ENCODE data around the gene FAF1. TPM values are rescaled to one million over a fixed set of nuclear protein-coding genes. Genes with fewer than 3 reads are reported as not detected.

Gene FAF1
- total and polyA plus RNA-seq, 9 of the 15 experiments (the other 6 are each of a cell fraction or from before 2014, with no cell fraction given) = 48.7 to 225 (median 118) TPM

DNA sequence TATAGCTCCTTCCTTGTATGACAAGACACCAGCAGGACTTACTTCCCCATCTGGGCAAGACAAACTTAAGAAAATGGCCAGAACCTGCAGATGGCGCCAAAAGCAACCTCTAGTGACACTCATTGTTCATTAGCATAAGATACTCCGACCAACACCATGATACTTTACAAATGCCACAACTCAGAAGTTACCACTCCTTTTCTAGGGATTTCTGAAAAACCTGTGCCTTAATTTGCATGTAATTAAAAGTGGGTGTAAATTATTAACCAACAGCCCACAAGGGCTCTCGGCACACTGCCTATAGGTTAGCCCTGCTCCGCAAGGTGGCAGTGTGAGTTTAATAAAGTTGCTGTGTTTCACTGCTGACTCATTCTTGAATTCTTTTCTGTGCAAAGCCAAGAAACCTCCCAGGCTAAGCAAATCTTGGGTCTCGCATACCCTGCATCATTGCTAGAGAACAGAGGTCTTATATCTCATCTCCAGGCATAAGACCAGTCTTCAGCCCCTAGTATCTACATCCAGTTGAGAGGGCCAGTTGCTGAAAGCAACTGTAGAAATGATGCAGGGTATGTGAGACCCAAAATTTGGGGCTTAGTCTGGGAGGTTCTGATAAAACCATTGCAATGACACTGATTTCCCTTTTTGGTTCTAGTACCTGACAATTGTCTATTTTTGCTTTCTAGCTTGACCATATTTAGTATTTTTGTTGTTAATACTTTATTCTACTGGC, 86.4 kb downstream of the FAF1 start (continued):
- TF ChIP-seq, protein P1, sequence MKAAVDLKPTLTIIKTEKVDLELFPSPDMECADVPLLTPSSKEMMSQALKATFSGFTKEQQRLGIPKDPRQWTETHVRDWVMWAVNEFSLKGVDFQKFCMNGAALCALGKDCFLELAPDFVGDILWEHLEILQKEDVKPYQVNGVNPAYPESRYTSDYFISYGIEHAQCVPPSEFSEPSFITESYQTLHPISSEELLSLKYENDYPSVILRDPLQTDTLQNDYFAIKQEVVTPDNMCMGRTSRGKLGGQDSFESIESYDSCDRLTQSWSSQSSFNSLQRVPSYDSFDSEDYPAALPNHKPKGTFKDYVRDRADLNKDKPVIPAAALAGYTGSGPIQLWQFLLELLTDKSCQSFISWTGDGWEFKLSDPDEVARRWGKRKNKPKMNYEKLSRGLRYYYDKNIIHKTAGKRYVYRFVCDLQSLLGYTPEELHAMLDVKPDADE (conservative IDR thresholded peaks at IDR 0.05; ENCODE audit: control insufficient read depth, low read depth, low read length) = no peak
- TF ChIP-seq BHLHE40 (IDR thresholded peaks at IDR 0.05; ENCODE audit: low read length) = peak; percentile 2; the same call in 1 of the 2 replicates
- TF ChIP-seq, protein P2, sequence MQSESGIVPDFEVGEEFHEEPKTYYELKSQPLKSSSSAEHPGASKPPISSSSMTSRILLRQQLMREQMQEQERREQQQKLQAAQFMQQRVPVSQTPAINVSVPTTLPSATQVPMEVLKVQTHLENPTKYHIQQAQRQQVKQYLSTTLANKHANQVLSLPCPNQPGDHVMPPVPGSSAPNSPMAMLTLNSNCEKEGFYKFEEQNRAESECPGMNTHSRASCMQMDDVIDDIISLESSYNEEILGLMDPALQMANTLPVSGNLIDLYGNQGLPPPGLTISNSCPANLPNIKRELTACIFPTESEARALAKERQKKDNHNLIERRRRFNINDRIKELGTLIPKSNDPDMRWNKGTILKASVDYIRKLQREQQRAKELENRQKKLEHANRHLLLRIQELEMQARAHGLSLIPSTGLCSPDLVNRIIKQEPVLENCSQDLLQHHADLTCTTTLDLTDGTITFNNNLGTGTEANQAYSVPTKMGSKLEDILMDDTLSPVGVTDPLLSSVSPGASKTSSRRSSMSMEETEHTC (IDR thresholded peaks at IDR 0.05) = no peak
- TF ChIP-seq ESRRA (IDR thresholded peaks at IDR 0.05; ENCODE audit: borderline replicate concordance, low read depth) = 0 out of 2 replicates have a peak, but pooled peaks have one; percentile 39
- TF ChIP-seq ZNF695 (CRISPR knock-in tag; IDR thresholded peaks at IDR 0.05) = no peak
- TF ChIP-seq, protein P3, sequence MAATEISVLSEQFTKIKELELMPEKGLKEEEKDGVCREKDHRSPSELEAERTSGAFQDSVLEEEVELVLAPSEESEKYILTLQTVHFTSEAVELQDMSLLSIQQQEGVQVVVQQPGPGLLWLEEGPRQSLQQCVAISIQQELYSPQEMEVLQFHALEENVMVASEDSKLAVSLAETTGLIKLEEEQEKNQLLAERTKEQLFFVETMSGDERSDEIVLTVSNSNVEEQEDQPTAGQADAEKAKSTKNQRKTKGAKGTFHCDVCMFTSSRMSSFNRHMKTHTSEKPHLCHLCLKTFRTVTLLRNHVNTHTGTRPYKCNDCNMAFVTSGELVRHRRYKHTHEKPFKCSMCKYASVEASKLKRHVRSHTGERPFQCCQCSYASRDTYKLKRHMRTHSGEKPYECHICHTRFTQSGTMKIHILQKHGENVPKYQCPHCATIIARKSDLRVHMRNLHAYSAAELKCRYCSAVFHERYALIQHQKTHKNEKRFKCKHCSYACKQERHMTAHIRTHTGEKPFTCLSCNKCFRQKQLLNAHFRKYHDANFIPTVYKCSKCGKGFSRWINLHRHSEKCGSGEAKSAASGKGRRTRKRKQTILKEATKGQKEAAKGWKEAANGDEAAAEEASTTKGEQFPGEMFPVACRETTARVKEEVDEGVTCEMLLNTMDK (IDR thresholded peaks at IDR 0.05; ENCODE audit: borderline replicate concordance, insufficient read depth, low read depth, low read length, poor library complexity, severe bottlenecking) = peak; percentile 84
- TF ChIP-seq, protein P4, sequence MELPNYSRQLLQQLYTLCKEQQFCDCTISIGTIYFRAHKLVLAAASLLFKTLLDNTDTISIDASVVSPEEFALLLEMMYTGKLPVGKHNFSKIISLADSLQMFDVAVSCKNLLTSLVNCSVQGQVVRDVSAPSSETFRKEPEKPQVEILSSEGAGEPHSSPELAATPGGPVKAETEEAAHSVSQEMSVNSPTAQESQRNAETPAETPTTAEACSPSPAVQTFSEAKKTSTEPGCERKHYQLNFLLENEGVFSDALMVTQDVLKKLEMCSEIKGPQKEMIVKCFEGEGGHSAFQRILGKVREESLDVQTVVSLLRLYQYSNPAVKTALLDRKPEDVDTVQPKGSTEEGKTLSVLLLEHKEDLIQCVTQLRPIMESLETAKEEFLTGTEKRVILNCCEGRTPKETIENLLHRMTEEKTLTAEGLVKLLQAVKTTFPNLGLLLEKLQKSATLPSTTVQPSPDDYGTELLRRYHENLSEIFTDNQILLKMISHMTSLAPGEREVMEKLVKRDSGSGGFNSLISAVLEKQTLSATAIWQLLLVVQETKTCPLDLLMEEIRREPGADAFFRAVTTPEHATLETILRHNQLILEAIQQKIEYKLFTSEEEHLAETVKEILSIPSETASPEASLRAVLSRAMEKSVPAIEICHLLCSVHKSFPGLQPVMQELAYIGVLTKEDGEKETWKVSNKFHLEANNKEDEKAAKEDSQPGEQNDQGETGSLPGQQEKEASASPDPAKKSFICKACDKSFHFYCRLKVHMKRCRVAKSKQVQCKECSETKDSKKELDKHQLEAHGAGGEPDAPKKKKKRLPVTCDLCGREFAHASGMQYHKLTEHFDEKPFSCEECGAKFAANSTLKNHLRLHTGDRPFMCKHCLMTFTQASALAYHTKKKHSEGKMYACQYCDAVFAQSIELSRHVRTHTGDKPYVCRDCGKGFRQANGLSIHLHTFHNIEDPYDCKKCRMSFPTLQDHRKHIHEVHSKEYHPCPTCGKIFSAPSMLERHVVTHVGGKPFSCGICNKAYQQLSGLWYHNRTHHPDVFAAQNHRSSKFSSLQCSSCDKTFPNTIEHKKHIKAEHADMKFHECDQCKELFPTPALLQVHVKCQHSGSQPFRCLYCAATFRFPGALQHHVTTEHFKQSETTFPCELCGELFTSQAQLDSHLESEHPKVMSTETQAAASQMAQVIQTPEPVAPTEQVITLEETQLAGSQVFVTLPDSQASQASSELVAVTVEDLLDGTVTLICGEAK (IDR thresholded peaks at IDR 0.05) = peak; percentile 95
- TF ChIP-seq, protein P4 (CRISPR knock-in tag; IDR thresholded peaks at IDR 0.05) = peak; percentile 98
- TF ChIP-seq, protein P5, sequence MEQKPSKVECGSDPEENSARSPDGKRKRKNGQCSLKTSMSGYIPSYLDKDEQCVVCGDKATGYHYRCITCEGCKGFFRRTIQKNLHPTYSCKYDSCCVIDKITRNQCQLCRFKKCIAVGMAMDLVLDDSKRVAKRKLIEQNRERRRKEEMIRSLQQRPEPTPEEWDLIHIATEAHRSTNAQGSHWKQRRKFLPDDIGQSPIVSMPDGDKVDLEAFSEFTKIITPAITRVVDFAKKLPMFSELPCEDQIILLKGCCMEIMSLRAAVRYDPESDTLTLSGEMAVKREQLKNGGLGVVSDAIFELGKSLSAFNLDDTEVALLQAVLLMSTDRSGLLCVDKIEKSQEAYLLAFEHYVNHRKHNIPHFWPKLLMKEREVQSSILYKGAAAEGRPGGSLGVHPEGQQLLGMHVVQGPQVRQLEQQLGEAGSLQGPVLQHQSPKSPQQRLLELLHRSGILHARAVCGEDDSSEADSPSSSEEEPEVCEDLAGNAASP (IDR thresholded peaks at IDR 0.05) = no peak
- TF ChIP-seq SAP30 (IDR thresholded peaks at IDR 0.05; ENCODE audit: borderline replicate concordance, insufficient read depth, low read depth, low read length, poor library complexity, severe bottlenecking) = no peak

Measured in K562 (cell line).